OCI-LY7 (cell line): ENCODE measurements around the gene BMP5.

ENCODE experiments used
- EZH2phosphoT487 ChIP-seq: fragments of 200-600 bp; sonication (generic); IDR thresholded peaks from 2 replicates; pipeline ENCODE4 v1.6.1; 2018; ENCODE audit warnings: low read depth, borderline replicate concordance, mild to moderate bottlenecking, mixed run types, antibody characterized with exemption, low read length, moderate library complexity, mixed read lengths
- TF ChIP-seq, protein P1 (sequence below): fragments of 200-600 bp; sonication (generic); conservative IDR thresholded peaks from 2 replicates; pipeline ENCODE4 v1.5.1; 2014; ENCODE audit warnings: mild to moderate bottlenecking, antibody characterized with exemption, low read length, moderate library complexity, mixed read lengths

DNA sequence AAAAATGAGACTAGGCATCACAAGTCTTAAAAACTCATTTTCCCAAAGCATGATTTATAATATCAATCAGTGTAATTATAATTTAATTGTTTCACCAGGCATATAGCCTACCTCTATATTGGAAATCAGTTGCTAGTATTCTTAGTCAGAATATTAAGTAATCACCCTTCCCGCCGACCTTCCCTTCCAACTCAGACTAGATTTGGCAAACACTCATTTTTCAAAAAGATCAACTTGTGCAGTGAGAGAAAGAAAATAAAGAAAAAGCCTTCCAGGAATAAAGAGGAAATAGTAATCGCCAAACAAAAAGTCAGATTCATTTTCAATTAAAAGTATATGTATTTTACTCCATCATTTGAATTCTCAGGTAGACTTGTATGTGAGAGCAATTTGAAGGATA lies 1.9 kb upstream of the BMP5 start:
- TF ChIP-seq, protein P1, sequence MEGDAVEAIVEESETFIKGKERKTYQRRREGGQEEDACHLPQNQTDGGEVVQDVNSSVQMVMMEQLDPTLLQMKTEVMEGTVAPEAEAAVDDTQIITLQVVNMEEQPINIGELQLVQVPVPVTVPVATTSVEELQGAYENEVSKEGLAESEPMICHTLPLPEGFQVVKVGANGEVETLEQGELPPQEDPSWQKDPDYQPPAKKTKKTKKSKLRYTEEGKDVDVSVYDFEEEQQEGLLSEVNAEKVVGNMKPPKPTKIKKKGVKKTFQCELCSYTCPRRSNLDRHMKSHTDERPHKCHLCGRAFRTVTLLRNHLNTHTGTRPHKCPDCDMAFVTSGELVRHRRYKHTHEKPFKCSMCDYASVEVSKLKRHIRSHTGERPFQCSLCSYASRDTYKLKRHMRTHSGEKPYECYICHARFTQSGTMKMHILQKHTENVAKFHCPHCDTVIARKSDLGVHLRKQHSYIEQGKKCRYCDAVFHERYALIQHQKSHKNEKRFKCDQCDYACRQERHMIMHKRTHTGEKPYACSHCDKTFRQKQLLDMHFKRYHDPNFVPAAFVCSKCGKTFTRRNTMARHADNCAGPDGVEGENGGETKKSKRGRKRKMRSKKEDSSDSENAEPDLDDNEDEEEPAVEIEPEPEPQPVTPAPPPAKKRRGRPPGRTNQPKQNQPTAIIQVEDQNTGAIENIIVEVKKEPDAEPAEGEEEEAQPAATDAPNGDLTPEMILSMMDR = no peak
- TF ChIP-seq EZH2phosphoT487 = no peak
